Measurements from ENCODE around the gene NR4A1. TPM values are rescaled to one million over a fixed set of nuclear protein-coding genes. Genes with fewer than 3 reads are reported as not detected.

NR4A1 gene
- total RNA-seq, 1 donor from 2014 or later: 79.2 TPM

GRCh38 chr12:52079576-52080402 lies 28.5 kb downstream of the NR4A1 start, which contains the start of gene SMIM41:
TSS of gene SMIM41 (plus strand) at chr12:52079704. CDS start at chr12:52079780, 76 bp downstream.
- no peak for DNase-seq (ENCODE audit: low spot score)

DNA sequence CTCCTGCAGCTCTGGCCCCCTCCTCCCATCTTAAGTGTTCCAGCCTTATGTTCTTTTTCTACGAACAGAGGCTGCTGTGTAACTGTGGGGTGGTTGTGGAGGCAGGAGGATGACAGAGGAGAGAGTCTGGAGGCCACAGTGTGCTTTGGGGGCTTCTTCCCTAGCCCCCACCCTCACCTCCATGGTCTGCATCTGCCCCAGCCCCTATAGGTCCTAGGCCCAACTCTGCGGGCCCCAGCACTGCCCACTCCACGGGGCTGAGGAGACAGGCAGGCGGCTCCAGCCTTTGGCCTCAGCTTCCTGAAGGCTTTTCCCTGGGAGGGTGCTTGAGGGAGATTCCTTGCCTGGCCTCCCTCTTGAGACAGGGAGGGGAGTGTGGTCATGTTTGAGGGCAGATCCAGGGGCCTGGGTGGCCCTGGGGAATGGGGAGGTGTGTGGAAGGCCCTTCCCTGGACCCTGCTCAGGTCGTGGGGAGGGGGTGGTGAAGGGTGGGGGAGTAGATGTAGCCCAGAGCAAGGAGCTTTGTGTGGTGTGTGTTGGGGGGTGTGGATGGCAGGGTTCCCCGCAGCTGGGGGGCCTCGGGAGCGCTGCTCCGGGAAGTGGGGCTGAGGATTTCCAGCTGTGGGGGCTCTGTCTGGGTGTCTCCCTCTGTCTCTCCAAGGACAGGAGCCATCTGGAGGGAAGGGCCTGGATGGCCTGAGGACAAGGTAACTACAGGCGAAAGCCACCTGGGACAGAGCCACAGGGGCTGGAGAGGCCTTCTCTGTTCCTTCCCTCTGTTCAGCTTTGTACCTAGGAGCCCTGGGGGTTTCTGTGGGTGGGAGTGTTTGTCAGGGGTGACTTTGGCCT lies 29.4 kb downstream of the NR4A1 start:
- DNase-seq (ENCODE audit: low spot score): no peak

DNA sequence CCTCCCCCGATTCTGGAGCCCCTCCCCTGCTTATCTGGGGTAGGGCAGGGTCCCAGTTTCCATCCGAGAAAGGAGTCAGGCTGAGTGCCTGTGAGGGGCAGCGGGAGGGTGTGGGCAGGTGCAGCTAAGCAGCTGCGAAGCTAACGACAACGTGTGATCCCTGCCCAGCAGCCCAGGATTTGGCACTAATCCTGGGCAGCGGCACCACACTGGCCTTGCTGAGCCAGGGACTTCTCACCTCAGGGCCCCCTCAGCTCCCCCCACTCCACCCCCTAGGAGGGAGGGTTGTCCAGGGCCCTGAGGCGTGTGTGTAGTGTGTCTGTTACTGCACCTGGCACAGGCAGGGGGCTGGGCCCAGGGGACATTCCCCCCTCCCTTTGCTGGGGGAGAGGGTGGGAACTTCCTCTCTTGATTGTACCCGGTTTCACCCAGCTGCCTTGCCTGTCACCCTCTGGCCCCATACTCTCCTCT lies 30.1 kb downstream of the NR4A1 start:
- no peak for DNase-seq (ENCODE audit: low spot score)

- no peak for DNase-seq (ENCODE audit: low spot score)
Observed at GRCh38 chr12:52082026-52082668, 30.9 kb downstream of the NR4A1 start.

DNA sequence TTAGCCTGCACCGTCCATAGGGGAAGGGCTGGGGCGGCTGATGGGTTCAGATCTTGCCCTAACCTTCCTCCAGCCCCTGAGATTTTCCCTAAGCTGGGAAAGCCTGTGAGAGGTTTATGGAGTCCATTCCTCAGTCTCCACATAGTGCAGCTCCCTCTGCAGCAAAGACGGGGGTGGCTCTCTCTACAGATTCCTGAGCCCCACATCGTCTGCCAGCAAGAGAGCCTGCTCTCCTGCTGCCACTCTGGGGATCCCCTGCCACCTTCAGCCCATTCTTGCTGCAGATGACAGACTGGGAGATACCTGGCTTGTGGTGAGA lies 31.4 kb downstream of the NR4A1 start:
- no peak for DNase-seq (ENCODE audit: low spot score)

- DNase-seq (ENCODE audit: low spot score): no peak
Observed at GRCh38 chr12:52082988-52083637, 31.9 kb downstream of the NR4A1 start.

GRCh38 chr12:52083638-52083996 lies 32.4 kb downstream of the NR4A1 start:
- DNase-seq (ENCODE audit: low spot score): no peak

DNA sequence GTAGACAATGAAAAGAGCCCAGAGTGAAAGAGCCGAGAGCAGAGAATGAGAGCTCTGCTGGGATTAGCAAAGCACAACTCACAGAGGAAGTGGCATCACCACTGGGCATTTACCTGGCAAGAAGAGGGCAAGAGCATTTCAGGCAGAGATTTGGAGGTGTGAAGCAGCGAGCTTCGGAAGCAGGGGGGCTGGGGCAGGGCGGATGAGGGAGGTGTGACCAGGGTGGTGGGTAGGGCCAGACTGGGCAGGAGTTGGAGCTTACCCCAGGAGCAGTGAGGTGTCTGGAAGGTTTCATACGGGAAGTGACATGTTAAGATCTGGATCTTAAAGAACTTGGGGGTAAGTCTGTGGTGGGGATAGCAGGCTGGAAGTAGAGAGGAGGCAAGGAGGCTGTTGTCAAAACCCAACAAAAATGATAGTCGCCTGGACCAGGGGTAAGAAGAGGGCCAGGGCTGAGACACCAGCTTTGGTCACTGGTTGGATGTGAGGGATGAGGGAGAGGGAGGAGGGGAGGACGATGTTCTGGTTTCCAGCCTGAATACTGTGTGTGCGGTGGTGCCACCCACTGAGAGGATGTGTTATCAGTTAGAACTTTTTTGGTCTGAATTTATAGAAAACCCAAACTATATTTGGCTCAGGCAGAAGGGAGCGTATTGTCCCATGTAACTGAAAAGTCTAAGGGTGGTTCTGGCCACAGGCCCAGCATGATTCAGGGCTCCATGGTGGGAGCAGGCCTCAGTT lies 33.4 kb downstream of the NR4A1 start:
- no peak for DNase-seq (ENCODE audit: low spot score)

DNA sequence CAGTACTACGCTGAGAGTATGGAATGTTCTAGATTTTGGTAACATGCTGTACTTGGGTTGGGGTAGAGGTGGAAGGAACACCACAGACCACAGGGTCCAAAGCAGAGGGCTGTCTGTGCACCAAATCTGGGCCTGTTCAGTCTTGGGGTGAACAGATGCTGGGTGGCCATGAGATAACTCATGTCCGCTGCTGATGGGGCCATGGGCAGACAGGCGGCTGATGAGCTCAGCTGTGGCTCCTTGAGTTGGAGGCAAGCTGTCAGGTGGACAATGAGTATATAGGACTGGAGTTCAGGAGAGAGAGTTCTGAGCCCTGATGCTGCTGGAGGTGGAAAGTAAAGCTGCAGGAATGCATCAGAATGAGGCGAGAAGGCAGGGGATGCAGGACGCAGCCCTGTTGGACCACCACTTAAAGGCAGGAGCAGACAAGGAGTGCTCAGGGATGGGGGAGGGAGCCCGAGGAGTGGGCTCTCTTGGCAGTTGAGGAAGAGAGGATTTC lies 34.5 kb downstream of the NR4A1 start:
- DNase-seq (ENCODE audit: low spot score): no peak

DNA sequence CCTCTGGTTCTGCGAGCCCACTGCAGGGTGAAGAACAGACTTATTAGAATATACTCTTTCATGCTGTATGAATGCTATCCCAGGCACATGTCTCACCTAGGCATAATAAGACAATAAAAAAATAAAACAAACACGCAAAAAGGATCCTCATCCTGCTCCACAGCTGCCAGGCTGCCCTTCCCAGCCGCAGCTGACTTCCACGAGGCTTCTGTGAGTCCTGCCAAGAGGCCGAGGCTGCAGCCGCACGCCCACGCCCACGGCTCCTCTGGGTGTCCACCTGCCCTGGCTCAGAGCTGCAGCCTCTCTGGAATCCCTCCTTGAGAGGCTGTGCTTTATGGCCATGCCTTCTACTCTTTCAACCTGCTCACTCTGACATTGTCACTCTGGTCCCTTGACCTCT lies 35.1 kb downstream of the NR4A1 start:
- no peak for DNase-seq (ENCODE audit: low spot score)

DNA sequence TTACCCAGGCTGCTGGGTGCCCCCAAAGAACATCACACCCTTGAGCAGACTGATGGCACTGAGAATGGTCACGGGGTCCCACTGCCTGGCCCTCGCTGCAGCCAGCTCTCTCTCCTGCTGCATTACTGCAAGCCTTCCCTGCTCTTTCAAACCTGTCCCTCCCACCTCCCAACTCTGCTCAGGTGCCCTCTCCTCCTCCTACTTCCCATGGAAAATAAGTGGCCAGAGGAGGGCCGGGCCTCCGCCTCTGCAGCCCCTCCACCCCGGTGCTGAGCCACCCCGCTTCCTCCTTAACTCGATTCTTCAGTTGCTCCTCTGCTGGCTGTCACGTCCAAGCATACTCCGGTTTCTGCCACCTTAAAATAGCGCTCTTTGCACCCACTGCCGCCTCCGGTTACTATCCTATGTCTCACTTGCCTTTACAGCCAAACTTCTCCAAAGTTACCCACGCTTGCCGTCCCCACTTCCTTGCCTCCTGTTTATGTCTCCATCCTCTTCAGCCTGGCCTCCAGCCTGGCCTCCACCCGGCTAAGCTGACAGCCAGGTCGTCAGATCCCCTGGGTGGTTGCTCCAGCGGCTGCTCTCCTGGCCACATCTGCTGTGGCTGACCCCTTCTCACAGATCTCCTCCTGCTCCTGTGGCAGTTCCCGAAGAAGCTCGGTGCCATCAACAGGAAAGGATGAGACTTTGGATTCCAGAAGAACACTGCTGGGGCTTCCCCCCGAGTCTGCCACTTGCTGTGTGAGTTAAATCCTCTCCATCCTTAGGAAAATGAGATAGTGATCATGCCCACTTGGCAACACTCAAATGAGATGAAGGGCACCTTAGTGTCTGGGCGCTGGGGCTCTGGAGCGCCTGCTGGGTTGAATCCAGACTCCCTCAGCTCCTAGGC lies 35.9 kb downstream of the NR4A1 start:
- no peak for DNase-seq (ENCODE audit: low spot score)

DNA sequence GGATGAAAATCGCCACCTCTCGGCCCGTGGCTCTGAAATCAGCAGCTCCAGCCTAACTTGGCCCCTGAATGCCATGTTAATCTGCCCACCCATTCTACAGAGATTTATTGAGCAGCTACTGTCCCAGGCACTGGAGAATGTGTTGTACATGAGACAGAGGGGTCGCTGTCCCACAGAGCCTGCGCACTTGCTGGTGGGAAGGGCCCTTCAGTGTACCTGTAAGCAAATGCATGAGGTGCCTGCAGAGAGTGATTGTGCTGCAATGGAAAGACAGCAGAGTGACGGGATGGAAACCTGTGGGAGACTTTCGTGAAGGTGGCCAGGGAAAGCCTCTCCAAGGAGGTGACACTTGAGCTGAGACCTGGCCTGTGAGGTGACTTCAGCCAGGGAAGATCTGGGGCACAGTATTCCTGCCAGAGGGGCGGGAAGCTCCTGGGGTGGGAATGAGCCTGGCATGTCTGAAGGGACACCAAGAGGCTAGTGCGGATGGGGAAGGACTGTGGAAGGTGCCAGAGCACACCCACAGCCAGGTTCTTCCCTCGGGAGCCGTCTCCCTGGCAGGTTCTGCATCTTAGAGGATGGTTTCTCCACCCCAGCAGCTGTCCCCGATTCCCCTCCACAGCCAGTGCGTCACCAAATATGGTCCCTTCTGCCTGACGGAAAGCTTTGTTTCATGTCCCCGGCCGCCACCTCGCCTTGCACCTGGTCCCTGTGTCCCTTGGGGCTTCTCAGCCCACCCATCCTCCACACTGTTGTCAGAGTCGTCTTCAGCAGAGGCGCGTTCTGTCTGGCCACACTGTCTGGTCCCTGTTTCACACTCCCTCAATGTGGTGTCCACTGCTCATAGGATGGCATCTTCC lies 36.9 kb downstream of the NR4A1 start:
- DNase-seq (ENCODE audit: low spot score): no peak

GRCh38 chr12:52089491-52089890 lies 38.2 kb downstream of the NR4A1 start:
- no peak for DNase-seq (ENCODE audit: low spot score)

DNA sequence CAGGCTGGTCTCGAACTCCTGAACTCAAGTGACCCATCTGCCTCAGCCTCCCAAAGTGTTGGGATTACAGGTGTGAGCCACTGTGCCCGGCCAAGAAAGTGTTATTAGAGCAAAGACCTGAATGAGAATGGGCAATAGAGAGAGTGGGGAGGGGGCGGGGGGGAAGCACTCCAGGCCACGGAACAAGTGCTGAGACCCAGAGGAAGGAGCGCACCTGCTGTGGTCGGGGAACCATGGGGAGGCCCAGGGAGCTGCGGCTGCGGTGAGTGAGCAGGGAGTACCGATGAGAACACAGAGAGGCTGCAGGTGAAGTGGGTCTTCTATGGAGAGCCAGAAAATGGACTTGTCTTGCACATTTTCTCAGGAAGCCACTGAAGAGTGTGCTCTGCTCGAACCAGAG lies 39.0 kb downstream of the NR4A1 start:
- no peak for DNase-seq (ENCODE audit: low spot score)

GRCh38 chr12:52091061-52091460 lies 39.8 kb downstream of the NR4A1 start:
- no peak for DNase-seq (ENCODE audit: low spot score)

GRCh38 chr12:52091869-52092268 lies 40.6 kb downstream of the NR4A1 start:
- no peak for DNase-seq (ENCODE audit: low spot score)

- DNase-seq (ENCODE audit: low spot score): no peak
Observed at GRCh38 chr12:52093346-52093745, 42.1 kb downstream of the NR4A1 start.

DNA sequence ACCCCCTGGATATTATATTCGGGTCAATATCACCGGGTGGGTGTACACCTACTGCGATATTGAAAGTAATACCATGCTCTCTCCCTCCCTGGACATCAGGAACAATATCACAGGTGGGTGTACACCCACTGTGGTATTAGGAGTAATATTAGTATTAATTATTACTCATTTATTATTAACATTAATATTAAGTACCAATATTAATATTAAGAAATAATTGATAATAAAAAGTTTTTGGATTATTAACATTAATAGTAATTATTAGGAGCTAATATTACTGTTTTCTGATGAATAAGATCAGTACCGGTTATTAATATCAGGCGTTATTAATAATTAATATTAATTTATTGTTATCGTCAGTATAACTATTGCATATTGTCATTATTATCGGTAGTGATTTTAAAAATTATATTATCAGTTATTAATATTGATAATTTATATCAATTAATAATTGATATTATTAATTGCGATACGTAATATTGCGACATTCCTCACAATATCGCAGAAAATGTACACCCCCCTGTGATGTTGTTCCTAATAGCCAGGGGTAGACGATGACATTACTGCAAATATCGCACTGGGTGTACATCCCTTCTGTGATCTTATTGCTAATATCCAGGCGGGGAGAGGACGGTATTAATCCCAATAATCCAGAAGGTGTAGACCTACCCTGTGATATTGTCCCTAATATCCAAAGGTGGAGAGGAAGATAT lies 45.2 kb downstream of the NR4A1 start:
- no peak for DNase-seq (ENCODE audit: low spot score)

Measured in ureter (tissue), 1 donor.